DMS79 (cell line): Measurements from ENCODE around the gene AUTS2.

Experiments used
- DNase-seq: peaks from one replicate; lab custom pipeline; 2025; lab: John Stamatoyannopoulos, UW

The AUTS2 gene

DNA sequence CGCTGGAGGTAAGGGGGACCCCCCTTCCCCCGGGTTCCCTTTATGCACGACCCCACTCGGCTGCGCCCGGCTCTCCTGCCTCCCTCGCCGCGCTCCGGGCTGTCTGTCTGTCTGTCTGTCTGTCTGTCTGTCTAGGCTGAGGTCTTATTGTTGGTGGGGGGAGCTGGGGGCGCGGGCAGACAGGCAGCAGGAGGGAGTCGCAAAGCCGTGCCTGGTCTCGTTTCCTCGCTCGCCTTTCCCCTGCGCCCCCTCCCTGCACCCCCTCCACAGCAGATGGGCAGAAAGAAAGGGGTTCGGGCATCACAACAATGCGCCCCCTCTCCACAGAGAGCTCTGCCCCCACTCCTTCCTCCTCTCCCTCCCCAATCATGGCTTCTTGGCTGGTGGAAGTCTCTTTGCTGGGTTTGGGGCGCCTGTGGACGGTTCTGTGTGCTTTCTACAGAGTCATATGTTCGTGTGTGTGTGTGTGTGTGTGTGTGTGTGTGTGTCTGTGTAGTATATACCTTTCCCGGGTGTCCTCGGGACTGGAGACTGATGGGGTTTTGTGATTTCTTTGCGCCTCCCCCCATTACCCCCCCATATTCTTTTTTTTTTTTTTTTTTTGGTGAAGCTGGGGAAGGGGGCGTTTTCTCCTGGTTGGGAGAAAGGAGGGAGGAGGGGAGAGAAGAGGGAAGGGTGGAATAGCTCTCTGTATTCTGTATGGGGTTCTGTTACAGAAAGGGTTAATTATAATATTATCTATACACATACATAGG, 1.9 kb downstream of the AUTS2 start:
- no peak for DNase-seq

DNA sequence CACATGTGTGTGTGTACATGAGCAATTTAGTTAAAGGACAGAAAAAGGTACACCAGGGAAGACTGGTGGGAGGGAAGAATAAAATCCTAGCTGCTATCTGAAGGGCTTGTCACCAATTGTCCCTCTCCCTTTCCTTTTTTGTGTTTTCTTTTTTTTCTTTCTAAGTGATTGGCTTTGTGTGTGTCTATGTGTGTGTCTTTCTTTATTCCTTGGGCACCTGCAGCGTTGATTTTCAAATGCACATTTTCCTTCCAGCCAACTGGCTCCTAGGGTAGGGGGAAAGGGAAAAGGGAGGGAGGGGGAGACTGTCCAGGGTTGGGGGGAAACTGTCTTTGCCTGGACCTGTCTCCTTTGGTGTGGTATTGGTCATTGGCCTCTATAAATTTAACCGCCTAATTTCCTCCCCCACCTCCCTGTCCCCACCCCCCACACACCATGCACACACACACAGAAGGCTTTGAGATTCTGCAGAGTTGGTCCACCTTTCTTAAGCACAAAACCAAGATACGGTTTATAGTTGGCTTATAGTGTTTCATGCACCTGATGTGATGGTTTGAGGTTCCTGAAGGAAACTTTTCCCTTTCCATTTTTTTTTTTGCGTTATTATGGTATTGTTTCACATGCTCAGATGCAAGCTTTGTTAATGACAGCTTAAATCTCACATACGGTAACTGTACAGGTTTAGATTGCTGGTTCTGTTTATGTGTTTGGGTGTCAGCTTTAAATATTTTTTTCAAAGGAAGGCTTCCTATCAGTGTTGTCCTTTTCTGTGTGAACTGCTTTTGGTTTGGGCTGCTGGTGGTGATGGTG, 2.6 kb downstream of the AUTS2 start:
- DNase-seq = no peak

DNA sequence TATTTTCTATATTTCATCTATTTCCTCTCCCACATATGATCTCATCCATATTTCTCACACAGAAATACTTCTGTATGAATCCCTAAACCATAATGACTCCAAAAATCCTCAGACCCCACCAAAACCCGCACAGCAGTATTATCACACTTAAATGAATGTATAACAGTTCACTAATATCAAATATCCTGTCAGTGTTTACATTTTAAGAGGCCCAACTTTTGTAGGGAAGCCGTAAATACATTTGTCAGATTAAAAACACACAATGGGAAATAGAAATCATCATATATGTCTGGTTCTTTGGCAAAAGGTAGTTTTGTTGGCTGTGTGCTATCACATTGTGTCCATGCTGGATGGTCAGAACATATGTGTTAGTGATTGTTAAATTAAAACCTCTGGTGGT, 4.2 kb downstream of the AUTS2 start:
- no peak for DNase-seq

DNA sequence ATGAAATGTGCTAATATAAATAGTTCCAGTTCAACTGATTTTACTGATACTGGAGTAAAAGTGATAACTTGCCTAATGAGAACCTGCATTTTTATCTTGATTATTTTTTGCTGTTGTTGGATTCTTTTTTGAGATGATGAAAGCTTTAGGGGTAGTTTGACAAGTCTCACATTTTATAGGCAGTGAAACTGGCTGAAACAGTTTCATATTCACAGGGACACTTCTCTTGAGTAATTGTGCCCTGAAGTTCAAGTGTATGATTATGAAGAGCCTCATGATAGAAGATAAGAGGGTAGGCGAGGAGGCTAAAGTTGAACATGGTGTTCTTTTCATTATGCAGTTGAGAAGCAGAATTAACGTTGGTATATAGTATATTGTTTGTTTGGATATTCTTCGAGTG, 5.1 kb downstream of the AUTS2 start:
- DNase-seq = peak; percentile 50

GRCh38 chr7:69603937-69604494, 5.7 kb downstream of the AUTS2 start:
- no peak for DNase-seq

- DNase-seq = no peak
Observed at GRCh38 chr7:69605070-69605469, 6.8 kb downstream of the AUTS2 start.

- no peak for DNase-seq
Observed at GRCh38 chr7:69605546-69605945, 7.3 kb downstream of the AUTS2 start.

- DNase-seq = no peak
Observed at GRCh38 chr7:69608049-69608448, 9.8 kb downstream of the AUTS2 start.

DNA sequence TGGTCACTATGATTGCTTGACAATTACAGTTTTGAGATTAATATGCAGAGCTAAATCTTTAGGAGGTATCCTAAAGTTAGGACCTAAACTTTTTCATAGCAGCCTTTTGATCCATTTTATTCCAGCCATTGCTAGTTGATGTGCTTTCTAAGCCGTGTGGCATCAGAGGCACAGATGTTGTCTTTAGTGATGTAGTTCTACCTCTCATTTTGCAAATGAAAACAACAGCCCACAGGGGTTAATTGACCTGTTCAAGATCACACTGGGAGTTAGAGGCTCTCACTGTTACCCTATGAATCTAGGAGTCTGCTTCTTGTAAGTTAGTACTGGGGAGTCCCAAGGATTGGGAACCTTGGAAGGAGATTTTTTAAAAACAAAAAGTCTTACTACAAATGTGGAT, 10.6 kb downstream of the AUTS2 start:
- DNase-seq = no peak

GRCh38 chr7:69609541-69610373, 11.5 kb downstream of the AUTS2 start:
- no peak for DNase-seq

- peak; percentile 46 for DNase-seq
Observed at GRCh38 chr7:69610374-69611084, 12.3 kb downstream of the AUTS2 start.

GRCh38 chr7:69612981-69613380, 14.7 kb downstream of the AUTS2 start:
- no peak for DNase-seq

- DNase-seq = no peak
Observed at GRCh38 chr7:69613846-69614245, 15.6 kb downstream of the AUTS2 start.

DNA sequence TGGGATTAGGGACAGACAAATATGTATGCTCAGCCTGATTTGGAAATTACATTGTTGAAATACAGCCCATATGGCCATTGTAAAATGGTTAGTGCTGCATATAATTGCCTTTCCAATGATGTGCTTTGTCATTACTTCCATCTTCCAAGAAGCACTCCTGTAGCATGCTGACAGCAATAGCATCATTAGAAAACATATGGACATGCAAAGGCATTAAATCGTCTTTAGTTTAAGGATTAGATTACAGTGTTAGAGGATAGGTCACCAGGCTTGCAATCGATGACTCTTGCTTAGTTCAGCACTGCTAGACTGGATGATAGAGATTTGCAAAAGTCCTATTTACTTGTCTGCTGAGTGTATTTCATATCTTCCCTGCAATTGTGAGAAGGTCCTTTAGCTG, 17.4 kb downstream of the AUTS2 start:
- DNase-seq = no peak

- DNase-seq = no peak
Observed at GRCh38 chr7:69617364-69617763, 19.1 kb downstream of the AUTS2 start.

GRCh38 chr7:69619054-69619453, 20.8 kb downstream of the AUTS2 start:
- no peak for DNase-seq

DNA sequence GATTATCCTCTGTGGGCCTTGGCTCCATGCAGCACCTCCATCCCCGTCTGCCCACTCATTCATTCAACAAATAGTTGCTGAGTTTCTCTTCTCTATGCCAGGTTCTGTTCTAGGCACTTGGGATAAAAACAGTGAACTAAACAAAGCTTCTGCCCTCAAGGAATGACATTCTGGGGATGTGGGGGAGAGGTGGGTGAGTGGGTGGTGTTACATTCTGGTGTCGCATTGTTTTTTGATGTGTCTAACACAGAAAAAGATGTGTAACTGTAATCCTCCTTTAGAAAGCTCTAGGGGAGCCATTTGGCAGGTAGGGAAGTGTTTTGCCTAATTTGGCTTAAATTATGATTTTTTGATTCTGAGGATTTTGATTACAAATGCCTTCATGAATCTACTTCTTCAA, 21.4 kb downstream of the AUTS2 start:
- DNase-seq = no peak

DNA sequence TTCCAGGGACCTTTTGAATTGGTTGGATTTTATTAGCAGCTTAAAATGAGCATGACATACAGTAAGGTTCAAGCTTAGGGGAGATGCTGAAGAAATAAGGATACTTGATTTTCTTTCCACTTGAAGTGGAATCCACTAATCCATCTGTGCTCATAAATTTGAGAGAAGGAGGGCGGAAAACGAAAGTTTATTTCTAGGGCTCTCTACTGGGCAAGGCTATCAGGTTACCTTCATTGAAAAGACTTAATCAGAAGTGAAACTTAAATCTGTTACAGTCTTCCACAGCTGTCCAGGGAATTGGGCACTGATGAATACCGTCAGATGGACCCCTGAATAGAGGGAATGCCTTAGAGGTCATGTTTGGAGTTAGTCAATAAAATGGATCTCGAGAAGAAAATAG, 21.8 kb downstream of the AUTS2 start:
- peak; percentile 88 for DNase-seq

DNA sequence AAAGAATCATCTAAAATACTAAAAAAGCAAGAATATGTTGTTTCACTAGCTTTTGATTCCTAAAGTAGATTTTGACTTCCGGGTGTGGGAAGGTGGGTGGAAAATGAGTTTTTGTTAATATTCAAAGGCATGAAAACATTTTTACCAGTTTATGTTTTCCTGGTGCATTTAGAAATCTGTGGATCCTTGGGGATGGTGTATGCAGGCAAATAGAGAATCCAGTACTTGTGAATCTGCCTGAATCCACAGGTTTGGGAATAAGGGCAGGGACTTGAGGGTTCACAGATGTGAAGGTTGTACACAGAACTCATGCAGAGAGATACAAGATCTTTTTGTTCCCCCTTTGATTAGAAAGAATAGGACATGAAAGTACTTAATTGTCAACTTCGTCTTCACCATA, 22.4 kb downstream of the AUTS2 start:
- DNase-seq = no peak

GRCh38 chr7:69622014-69622835, 23.9 kb downstream of the AUTS2 start:
- DNase-seq = no peak

DNA sequence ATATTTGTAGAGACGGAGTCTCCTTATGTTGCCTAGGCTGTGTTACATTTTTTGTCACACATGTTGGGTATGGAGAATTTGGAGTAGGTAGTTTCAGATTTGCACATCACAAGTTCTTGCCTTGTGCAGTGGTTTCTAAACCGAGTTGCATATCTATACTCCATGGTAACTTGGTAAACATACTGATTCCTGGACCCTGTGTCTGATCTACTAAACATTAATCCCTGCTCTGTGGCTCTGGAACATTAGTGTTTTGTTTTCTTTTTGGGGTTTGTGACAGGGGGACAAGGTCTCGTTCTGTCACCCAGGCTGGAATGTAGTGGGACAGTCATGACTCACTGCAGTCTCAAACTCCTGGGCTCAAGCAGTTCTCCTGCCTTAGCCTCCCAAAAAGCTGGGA, 24.7 kb downstream of the AUTS2 start:
- DNase-seq = no peak
